Measurements from ENCODE around the gene GHR.
"Not testable (repeated sequence)": the region's sequence is repeated elsewhere in the genome, so short reads cannot be mapped to it uniquely, and the experiment has no call there.

The GHR gene

DNA sequence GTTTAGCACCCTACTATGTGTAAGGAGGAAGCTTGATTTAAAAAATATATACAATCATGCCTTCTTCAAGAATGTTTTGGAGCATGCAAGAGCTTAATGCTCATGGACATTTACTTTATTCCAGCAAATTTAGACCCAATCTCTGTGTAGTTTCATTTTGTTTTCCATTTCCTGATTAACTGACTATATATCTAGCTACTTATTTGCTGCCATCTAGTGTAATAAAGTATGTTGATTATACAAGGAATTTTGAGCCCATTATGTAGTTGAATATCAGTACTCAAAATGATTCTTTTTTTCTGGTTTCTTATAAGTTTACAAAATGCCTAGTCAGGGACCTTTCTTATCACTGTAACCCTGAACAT lies 233.4 kb downstream of the GHR start:
- Histone ChIP-seq H3K27me3 (no peaks in the 10 kb centered on the region), H3K27ac (no peak overlapping the region), H3K4me3 (ENCODE audit: low read depth in 1 of 2, low read length in 1 of 2) (no peak overlapping the region), H3K9me3 (no peaks in the 10 kb centered on the region), H3K36me3 (no peaks in the 10 kb centered on the region), H3K4me1 (ENCODE audit: control insufficient read depth in 1 of 2, insufficient read depth in 1 of 2, low read depth in 1 of 2, low read length in 1 of 2) (no peaks in the 10 kb centered on the region)
- TF ChIP-seq, protein P1, sequence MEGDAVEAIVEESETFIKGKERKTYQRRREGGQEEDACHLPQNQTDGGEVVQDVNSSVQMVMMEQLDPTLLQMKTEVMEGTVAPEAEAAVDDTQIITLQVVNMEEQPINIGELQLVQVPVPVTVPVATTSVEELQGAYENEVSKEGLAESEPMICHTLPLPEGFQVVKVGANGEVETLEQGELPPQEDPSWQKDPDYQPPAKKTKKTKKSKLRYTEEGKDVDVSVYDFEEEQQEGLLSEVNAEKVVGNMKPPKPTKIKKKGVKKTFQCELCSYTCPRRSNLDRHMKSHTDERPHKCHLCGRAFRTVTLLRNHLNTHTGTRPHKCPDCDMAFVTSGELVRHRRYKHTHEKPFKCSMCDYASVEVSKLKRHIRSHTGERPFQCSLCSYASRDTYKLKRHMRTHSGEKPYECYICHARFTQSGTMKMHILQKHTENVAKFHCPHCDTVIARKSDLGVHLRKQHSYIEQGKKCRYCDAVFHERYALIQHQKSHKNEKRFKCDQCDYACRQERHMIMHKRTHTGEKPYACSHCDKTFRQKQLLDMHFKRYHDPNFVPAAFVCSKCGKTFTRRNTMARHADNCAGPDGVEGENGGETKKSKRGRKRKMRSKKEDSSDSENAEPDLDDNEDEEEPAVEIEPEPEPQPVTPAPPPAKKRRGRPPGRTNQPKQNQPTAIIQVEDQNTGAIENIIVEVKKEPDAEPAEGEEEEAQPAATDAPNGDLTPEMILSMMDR (IDR thresholded peaks at IDR 0.05): no peak

DNA sequence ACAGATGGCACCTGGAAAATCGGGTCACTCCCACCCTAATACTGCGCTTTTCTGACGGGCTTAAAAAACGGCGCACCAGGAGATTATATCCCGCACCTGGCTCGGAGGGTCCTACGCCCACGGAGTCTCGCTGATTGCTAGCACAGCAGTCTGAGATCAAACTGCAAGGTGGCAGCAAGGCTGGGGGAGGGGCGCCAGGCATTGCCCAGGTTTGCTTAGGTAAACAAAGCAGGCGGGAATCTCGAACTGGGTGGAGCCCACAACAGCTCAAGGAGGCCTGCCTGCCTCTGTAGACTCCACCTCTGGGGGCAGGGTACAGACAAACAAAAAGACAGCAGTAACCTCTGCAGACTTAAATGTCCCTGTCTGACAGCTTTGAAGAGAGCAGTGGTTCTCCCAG lies 236.6 kb downstream of the GHR start:
- H3K27ac ChIP-seq; H3K36me3 ChIP-seq; H3K9me3 ChIP-seq; H3K4me1 ChIP-seq (ENCODE audit: control insufficient read depth in 1 of 2, insufficient read depth in 1 of 2, low read depth in 1 of 2, low read length in 1 of 2); H3K27me3 ChIP-seq; H3K4me3 ChIP-seq (ENCODE audit: low read depth in 1 of 2, low read length in 1 of 2): not testable (repeated sequence)

DNA sequence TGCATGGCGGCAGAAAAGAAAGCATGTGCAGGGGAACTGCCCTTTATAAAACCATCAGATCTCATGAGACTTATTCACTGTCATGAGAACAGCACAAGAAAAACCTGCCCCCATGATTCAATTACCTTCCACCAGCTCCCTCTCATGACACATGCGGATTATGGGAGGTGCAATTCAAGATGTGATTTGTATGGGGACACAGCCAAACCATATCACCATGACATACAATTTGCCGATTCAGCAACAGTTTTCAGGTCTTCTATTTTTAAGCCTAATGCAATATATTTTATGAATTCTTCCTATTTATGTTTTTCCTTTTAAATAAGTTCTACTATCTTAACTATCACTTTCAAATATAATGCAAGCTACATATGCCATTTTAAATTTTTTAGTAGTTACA lies 242.6 kb downstream of the GHR start:
- Histone ChIP-seq H3K27ac (no peak overlapping the region), H3K36me3 (no peaks in the 10 kb centered on the region), H3K9me3 (no peaks in the 10 kb centered on the region), H3K4me3 (ENCODE audit: low read depth in 1 of 2, low read length in 1 of 2) (no peak overlapping the region), H3K27me3 (no peaks in the 10 kb centered on the region), H3K4me1 (ENCODE audit: control insufficient read depth in 1 of 2, insufficient read depth in 1 of 2, low read depth in 1 of 2, low read length in 1 of 2) (no peaks in the 10 kb centered on the region)
- TF ChIP-seq, protein P1 (IDR thresholded peaks at IDR 0.05): no peak

DNA sequence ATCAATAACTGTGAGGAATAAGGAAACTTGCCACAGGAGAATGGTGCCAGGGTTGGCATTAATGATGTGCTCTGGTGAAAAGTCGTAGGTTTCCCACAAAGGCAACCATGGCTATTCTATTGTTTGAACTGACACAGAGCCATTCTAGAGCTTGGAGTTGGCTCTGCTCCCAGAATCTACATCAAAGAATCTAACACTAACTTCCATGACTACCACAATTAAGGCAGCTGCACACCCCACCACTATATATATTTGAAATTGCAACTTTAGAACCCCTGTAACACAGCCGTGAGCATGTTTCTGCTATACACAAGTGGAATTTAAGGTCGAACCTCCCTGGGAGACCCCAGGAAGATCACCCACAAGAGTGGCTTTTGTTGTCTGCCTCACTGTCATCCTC lies 243.6 kb downstream of the GHR start:
- TF ChIP-seq, protein P1 (IDR thresholded peaks at IDR 0.05): no peak
- Histone ChIP-seq H3K4me3 (ENCODE audit: low read depth in 1 of 2, low read length in 1 of 2) (no peak overlapping the region), H3K27me3 (no peaks in the 10 kb centered on the region), H3K9me3 (no peaks in the 10 kb centered on the region), H3K36me3 (no peaks in the 10 kb centered on the region), H3K4me1 (ENCODE audit: control insufficient read depth in 1 of 2, insufficient read depth in 1 of 2, low read depth in 1 of 2, low read length in 1 of 2) (no peaks in the 10 kb centered on the region), H3K27ac (no peak overlapping the region)

DNA sequence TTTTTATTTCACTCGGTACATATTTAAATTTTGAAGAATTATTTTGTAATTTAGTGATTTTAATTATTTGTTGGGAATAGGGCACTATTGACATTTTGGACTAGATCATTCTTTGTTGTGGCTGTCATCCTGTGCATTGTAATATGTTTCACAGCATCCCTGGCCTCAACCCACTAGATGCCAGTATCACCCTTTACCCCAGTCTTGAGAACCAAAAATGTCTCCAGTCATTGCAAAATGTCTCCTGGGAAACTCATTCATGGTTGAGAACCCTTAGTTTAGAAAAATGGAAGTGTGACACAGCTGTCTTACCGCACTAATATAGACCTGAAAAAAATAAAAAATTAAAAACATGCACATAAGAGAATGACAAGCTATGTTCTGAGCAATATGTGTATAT lies 245.0 kb downstream of the GHR start:
- Histone ChIP-seq H3K4me3 (ENCODE audit: low read depth in 1 of 2, low read length in 1 of 2) (no peak overlapping the region), H3K27ac (no peak overlapping the region), H3K27me3 (no peaks in the 10 kb centered on the region), H3K4me1 (ENCODE audit: control insufficient read depth in 1 of 2, insufficient read depth in 1 of 2, low read depth in 1 of 2, low read length in 1 of 2) (no peaks in the 10 kb centered on the region), H3K9me3 (no peaks in the 10 kb centered on the region), H3K36me3 (no peaks in the 10 kb centered on the region)
- TF ChIP-seq, protein P1 (IDR thresholded peaks at IDR 0.05): no peak

DNA sequence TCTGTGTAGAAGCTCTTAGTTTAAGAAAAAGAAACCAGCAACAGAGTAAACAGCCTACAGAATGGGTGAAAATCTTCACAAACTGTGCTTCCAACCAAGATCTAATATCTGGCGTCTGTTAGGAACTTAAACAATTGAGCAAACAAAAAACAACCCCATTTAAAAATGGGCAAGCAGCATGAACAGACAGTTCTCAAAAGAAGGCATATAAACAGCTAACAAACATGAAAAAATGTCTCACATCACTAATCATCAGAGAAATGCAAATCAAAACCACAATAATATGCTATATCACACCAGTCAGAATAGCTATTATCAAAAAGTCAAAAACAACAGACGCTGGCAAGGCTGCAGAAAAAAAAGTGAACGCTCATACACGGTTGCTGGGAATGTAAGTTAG lies 249.7 kb downstream of the GHR start:
- Histone ChIP-seq H3K36me3 (no peaks in the 10 kb centered on the region), H3K4me1 (ENCODE audit: control insufficient read depth in 1 of 2, insufficient read depth in 1 of 2, low read depth in 1 of 2, low read length in 1 of 2) (no peaks in the 10 kb centered on the region)
- TF ChIP-seq, protein P1 (IDR thresholded peaks at IDR 0.05): no peak

More for the DNA sequence above, 249.7 kb downstream of the GHR start:
- H3K9me3 ChIP-seq: no peaks in the 10 kb centered on the region
- no peak overlapping the region for H3K4me3 ChIP-seq (ENCODE audit: low read depth in 1 of 2, low read length in 1 of 2)
- no peaks in the 10 kb centered on the region for H3K27me3 ChIP-seq
- H3K27ac ChIP-seq: no peak overlapping the region
